Stimulated activated CD8-positive, alpha-beta memory T cell treated with anti-CD3 and anti-CD28 coated beads, Interleukin-2, amount 100 ng/mL, for 48 hours (primary cell): ENCODE data around the gene MBP.

Experiments used
- DNase-seq, 2 donors: peaks; one replicate each; pipeline ENCODE4 v3.0.0-alpha.2; 2020; ENCODE audit warnings: low read depth in 2 of 2

The MBP gene

GRCh38 chr18:77066101-77066500, 66.5 kb downstream of the MBP start:
- no peak for DNase-seq

- no peak for DNase-seq
Observed at GRCh38 chr18:77065221-77065981, 67.2 kb downstream of the MBP start.

GRCh38 chr18:77063260-77063659, 69.3 kb downstream of the MBP start:
- peak; percentile 60 to 75 for DNase-seq

- no peak for DNase-seq
Observed at GRCh38 chr18:77062518-77063003, 70.0 kb downstream of the MBP start.

- DNase-seq, result no peak
Observed at GRCh38 chr18:77061946-77062517, 70.6 kb downstream of the MBP start.

GRCh38 chr18:77061281-77061945, 71.2 kb downstream of the MBP start:
- DNase-seq, result no peak

GRCh38 chr18:77060151-77060550, 72.4 kb downstream of the MBP start:
- no peak for DNase-seq

GRCh38 chr18:77059294-77059916, 73.2 kb downstream of the MBP start:
- no peak for DNase-seq

GRCh38 chr18:77058290-77058835, 74.2 kb downstream of the MBP start:
- no peak for DNase-seq

GRCh38 chr18:77057006-77057395, 75.6 kb downstream of the MBP start:
- no peak for DNase-seq

GRCh38 chr18:77056344-77057005, 76.1 kb downstream of the MBP start:
- no peak for DNase-seq

- DNase-seq, result no peak
Observed at GRCh38 chr18:77055429-77056300, 76.9 kb downstream of the MBP start.

GRCh38 chr18:77054606-77055428, 77.8 kb downstream of the MBP start:
- peak; percentile 71 to 73 for DNase-seq

- DNase-seq, result no peak
Observed at GRCh38 chr18:77054288-77054605, 78.3 kb downstream of the MBP start.

GRCh38 chr18:77053616-77054287, 78.8 kb downstream of the MBP start:
- no peak for DNase-seq

GRCh38 chr18:77052983-77053309, 79.6 kb downstream of the MBP start:
- DNase-seq, result no peak

GRCh38 chr18:77052297-77052982, 80.1 kb downstream of the MBP start:
- no peak for DNase-seq

GRCh38 chr18:77051581-77052296, 80.8 kb downstream of the MBP start:
- no peak for DNase-seq
